ENCODE results near the gene KLK12. TPM values are rescaled to one million over a fixed set of nuclear protein-coding genes. Genes with fewer than 3 reads are reported as not detected.
A peak's percentile ranks its signal among the peaks of the same experiment; 100 is the strongest.

The KLK12 gene
- total and polyA plus RNA-seq, 4 donors = not detected

DNA sequence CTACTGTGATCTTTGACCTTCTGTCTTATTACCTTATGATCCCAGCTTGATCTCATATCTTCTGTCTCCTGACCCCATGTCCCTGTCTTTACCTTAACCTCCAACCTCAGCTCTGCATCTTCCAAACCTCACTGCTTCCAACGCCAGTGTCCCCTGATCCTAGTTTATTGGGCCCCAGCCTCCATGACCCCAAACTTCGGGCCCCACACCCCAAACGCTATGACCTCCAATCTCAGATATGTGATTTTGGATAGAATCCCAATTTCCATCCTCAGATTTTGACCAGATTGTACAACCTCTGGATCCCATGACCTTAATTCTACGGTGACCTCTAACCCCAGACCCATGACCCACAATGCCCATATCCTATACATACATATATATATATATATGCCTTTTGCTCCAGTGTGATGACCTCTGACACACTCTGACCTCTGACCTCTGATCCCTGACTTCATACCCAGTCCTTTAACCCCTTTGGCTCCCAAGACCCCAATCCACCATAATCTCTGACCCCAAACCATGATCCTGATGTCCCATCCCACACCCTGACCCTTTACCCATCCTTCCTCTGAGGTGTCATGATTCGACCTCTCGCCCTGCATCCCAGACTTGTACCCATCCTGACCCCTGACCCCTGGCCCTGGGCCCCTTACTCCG, 3.5 kb downstream of the KLK12 start:
- DNase-seq (no peak), ATAC-seq (ENCODE audit: low FRiP score) (no peak)
- H3K27ac ChIP-seq (ENCODE audit: low read depth in 1 of 2, low read length in 2 of 2) = no peak overlapping the region
- no peaks in the 10 kb centered on the region for H3K36me3 ChIP-seq (ENCODE audit: control insufficient read depth in 1 of 2, insufficient read depth in 2 of 2, low read length in 1 of 2)
- peaks cover 0 to 3% of the 10 kb centered on the region in 2 donors for H3K27me3 ChIP-seq (ENCODE audit: control insufficient read depth in 1 of 2, insufficient read depth in 2 of 2, low read length in 1 of 2)
- WGBS, 2 donors = 84 to 85% methylated on average over 7 of the region's 7 CpGs
- intact Hi-C loops (cut with DNase I) = no loop called here
- no peaks in the 10 kb centered on the region for H3K4me1 ChIP-seq (ENCODE audit: control insufficient read depth in 1 of 2, insufficient read depth in 2 of 2, low read length in 2 of 2)
- no peak overlapping the region for H3K4me3 ChIP-seq (ENCODE audit: low read length in 2 of 2)
- H3K9me3 ChIP-seq (ENCODE audit: control insufficient read depth, low read length) = no peaks in the 10 kb centered on the region

DNA sequence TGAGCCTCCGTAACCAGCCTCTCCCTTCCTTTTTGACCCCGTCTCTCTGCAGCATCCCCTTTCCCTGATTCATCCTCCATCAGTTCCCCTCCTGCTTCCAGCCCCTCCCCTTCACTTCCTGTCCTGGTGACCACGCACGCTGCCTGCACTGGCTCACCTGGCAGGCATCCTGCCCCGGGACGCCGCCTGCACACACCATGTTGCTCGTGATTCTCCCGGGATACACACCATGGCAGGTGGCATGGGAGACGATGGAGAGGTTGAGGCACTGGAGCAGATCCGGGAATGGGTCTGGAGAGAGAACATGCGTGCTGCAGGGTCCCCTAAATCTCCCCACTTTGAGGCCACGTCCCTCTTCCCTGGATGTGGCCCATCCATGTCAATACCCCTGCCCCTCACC, 4.2 kb downstream of the KLK12 start:
- peaks cover 0 to 3% of the 10 kb centered on the region in 2 donors for H3K27me3 ChIP-seq (ENCODE audit: control insufficient read depth in 1 of 2, insufficient read depth in 2 of 2, low read length in 1 of 2)
- H3K27ac ChIP-seq (ENCODE audit: low read depth in 1 of 2, low read length in 2 of 2) = no peak overlapping the region
- ATAC-seq (ENCODE audit: low FRiP score) = no peak
- intact Hi-C loops (cut with DNase I) = no loop called here
- peak in 1 of 2 donors; percentile 40 for DNase-seq
- H3K4me1 ChIP-seq (ENCODE audit: control insufficient read depth in 1 of 2, insufficient read depth in 2 of 2, low read length in 2 of 2) = no peaks in the 10 kb centered on the region
- no peaks in the 10 kb centered on the region for H3K9me3 ChIP-seq (ENCODE audit: control insufficient read depth, low read length)
- WGBS, 2 donors = 80 to 82% methylated on average over 13 of the region's 13 CpGs
- no peak overlapping the region for H3K4me3 ChIP-seq (ENCODE audit: low read length in 2 of 2)
- H3K36me3 ChIP-seq (ENCODE audit: control insufficient read depth in 1 of 2, insufficient read depth in 2 of 2, low read length in 1 of 2) = no peaks in the 10 kb centered on the region

DNA sequence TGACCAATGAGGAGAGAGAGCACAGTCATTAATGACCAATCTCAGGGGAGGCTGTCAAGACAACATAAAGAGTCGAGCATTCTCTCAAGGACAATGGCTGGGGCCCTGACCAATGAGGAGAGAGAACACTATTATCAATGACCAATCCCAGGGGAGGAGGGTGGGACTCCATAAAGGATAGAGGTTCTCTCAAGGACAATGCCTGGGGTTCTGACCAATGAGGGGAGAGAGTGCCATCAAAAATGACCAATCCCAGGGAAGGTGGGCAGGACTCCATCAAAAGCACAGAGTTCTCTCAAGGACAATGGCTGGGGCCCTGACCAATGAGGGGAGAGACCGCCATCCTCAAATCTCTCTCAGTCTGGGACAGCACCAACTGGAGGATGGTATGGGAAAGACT, 5.1 kb downstream of the KLK12 start:
- DNase-seq (peak in 1 of 2 donors; percentile 9), ATAC-seq (ENCODE audit: low FRiP score) (no peak)
- intact Hi-C loops (cut with DNase I) = no loop called here
- 67 to 78% methylated on average over 2 of the region's 2 CpGs for WGBS, 2 donors
- no peaks in the 10 kb centered on the region for H3K4me1 ChIP-seq (ENCODE audit: control insufficient read depth in 1 of 2, insufficient read depth in 2 of 2, low read length in 2 of 2)
- H3K36me3 ChIP-seq (ENCODE audit: control insufficient read depth in 1 of 2, insufficient read depth in 2 of 2, low read length in 1 of 2) = no peaks in the 10 kb centered on the region
- H3K9me3 ChIP-seq (ENCODE audit: control insufficient read depth, low read length) = no peaks in the 10 kb centered on the region
- H3K27ac ChIP-seq (ENCODE audit: low read depth in 1 of 2, low read length in 2 of 2) = no peak overlapping the region
- no peak overlapping the region for H3K4me3 ChIP-seq (ENCODE audit: low read length in 2 of 2)
- H3K27me3 ChIP-seq (ENCODE audit: control insufficient read depth in 1 of 2, insufficient read depth in 2 of 2, low read length in 1 of 2) = peaks cover 0 to 3% of the 10 kb centered on the region in 2 donors

DNA sequence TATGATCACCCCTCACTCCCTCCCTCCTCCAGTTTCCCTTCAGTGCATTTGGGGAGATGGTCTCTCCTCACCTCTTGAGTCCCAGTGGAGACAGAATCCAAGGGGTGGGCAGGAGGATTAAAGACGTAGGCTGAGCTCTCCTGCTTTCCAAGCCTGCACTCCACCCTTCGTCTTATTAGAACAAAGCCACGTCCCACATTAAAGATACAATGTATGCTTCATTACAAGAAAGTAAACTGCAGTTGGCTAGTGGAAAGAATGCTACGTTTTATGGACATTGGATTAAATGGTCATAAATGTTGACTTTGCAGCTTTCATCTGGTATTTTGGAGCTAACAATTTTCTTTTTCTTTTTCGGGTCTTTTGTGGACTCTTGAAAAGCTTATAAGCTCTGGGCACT, 6.9 kb downstream of the KLK12 start:
- Histone ChIP-seq H3K9me3 (ENCODE audit: control insufficient read depth, low read length) (no peaks in the 10 kb centered on the region), H3K36me3 (ENCODE audit: control insufficient read depth in 1 of 2, insufficient read depth in 2 of 2, low read length in 1 of 2) (no peaks in the 10 kb centered on the region), H3K4me1 (ENCODE audit: control insufficient read depth in 1 of 2, insufficient read depth in 2 of 2, low read length in 2 of 2) (no peaks in the 10 kb centered on the region), H3K4me3 (ENCODE audit: low read length in 2 of 2) (no peak overlapping the region), H3K27me3 (ENCODE audit: control insufficient read depth in 1 of 2, insufficient read depth in 2 of 2, low read length in 1 of 2) (peaks cover 0 to 3% of the 10 kb centered on the region in 2 donors), H3K27ac (ENCODE audit: low read depth in 1 of 2, low read length in 2 of 2) (no peak overlapping the region)
- intact Hi-C loops (cut with DNase I) = no loop called here
- ATAC-seq (ENCODE audit: low FRiP score) = no peak
- 53 to 56% methylated on average over 5 of the region's 5 CpGs for WGBS, 2 donors
- DNase-seq = no peak

DNA sequence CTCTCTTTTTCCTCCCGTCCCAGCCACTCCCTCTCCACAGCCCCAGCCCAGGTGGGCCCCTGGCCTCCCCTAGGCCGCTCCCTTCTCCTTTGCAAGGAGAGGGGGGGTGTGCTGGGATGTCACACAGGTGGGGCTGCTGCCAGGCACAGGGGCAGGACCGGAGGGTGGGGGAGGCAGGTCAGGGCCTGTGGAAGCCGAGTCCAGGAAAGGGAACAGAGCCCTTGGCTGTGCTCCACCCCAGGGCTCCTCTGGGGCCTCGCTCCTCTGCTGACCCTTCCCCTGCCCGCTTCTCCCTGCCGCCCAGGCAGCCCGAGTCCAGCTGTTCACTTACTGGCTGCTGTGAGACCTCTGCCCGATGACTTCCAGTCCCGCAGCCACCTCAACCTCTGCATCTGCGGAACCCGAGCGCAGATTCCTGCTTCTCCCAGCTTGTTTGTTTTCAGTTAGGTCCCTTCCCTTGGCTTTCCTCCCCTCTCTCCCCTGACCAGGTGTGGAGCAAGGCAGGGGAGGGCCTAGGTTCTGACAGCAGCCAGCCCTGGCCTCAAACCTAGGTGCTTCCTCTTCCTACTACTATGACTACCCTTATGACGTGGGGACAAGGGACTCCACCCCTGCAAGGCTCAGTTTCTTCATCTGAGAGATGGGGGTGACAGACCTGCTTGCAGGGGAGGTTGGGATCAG, 7.5 kb downstream of the KLK12 start:
- DNase-seq (peak in 1 of 2 donors; percentile 54), ATAC-seq (ENCODE audit: low FRiP score) (no peak)
- Histone ChIP-seq H3K4me1 (ENCODE audit: control insufficient read depth in 1 of 2, insufficient read depth in 2 of 2, low read length in 2 of 2) (no peaks in the 10 kb centered on the region), H3K4me3 (ENCODE audit: low read length in 2 of 2) (no peak overlapping the region), H3K36me3 (ENCODE audit: control insufficient read depth in 1 of 2, insufficient read depth in 2 of 2, low read length in 1 of 2) (no peaks in the 10 kb centered on the region), H3K27me3 (ENCODE audit: control insufficient read depth in 1 of 2, insufficient read depth in 2 of 2, low read length in 1 of 2) (peaks cover 0 to 3% of the 10 kb centered on the region in 2 donors), H3K9me3 (ENCODE audit: control insufficient read depth, low read length) (no peaks in the 10 kb centered on the region), H3K27ac (ENCODE audit: low read depth in 1 of 2, low read length in 2 of 2) (no peak overlapping the region)
- 36 to 46% methylated on average over 11 to 14 of the region's 14 CpGs for WGBS, 2 donors
- intact Hi-C loops (cut with DNase I) = no loop called here

DNA sequence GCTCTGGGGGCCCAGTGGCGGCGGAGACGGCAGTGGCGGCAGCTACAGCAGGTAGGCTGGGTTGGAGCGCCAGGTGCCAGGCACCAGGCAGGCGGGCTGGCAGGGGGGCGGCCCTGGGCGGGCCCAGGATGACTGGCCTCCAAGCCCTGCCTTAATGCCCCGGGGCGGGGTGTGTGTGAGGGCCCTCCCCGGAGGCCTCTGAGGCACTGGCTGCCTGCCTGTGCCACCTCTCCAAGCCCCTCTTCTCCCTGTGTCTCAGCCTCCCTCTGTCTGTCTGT, 8.3 kb downstream of the KLK12 start, which contains the start of gene KLK11:
Gene KLK11, minus strand, starts transcription at position 63 of the 278 bp plus-strand sequence. CDS start 985 bp downstream, outside the sequence.
- intact Hi-C loops (cut with DNase I) = no loop called here
- ATAC-seq (ENCODE audit: low FRiP score) = peak; percentile 40
- H3K36me3 ChIP-seq (ENCODE audit: control insufficient read depth in 1 of 2, insufficient read depth in 2 of 2, low read length in 1 of 2) = no peaks in the 10 kb centered on the region
- H3K27ac ChIP-seq (ENCODE audit: low read depth in 1 of 2, low read length in 2 of 2) = no peak within 1 kb of the TSS
- DNase-seq = no peak
- H3K27me3 ChIP-seq (ENCODE audit: control insufficient read depth in 1 of 2, insufficient read depth in 2 of 2, low read length in 1 of 2) = peaks cover 0 to 3% of the 10 kb centered on the region in 2 donors
- 77 to 80% methylated on average over 6 to 11 of the region's 11 CpGs for whole genome bisulfite sequencing, 2 donors
- H3K4me1 ChIP-seq (ENCODE audit: control insufficient read depth in 1 of 2, insufficient read depth in 2 of 2, low read length in 2 of 2) = no peaks in the 10 kb centered on the region
- H3K4me3 ChIP-seq (ENCODE audit: low read length in 2 of 2) = no peak within 1 kb of the TSS
- no peaks in the 10 kb centered on the region for H3K9me3 ChIP-seq (ENCODE audit: control insufficient read depth, low read length)

DNA sequence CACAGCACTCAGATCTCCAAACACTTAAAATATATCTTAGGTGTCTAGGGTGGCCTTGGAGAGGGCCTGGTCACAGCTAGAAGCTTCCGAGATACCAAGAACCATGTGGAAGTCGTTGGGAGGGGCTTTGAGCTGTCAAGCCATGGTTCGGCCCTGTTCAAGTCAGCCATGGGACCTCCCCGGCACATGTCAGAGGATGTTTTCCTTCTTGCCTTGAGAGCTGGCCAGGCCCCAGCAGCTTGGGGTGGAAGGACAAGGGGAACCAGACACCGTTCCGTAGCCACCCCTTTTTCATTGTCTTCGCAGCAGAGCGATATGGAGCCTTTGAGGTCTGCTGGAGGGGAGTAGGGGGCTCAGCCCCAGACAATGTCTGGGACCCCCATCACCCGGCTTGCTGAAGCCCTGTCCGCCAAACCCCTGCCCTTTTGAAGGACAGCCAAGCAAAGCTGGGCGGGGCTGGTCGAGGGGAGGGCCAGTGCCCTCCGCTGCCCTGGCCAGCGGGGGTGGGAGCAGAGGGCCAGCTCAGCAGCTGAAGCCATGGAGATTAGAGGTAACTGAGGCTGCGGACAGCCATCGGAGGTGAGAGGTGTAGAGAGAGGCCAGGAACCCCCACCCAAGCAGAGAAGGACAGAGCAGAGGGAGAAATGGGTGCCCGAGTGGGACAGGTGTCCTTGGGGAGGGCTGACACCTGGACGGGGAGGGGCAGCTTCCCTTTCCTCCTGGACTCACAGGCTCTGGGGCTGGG, 8.8 kb downstream of the KLK12 start:
- no peak overlapping the region for H3K4me3 ChIP-seq (ENCODE audit: low read length in 2 of 2)
- no peaks in the 10 kb centered on the region for H3K9me3 ChIP-seq (ENCODE audit: control insufficient read depth, low read length)
- WGBS, 2 donors = 53 to 58% methylated on average over 18 of the region's 18 CpGs
- no peak overlapping the region for H3K27ac ChIP-seq (ENCODE audit: low read depth in 1 of 2, low read length in 2 of 2)
- H3K36me3 ChIP-seq (ENCODE audit: control insufficient read depth in 1 of 2, insufficient read depth in 2 of 2, low read length in 1 of 2) = no peaks in the 10 kb centered on the region
- no peaks in the 10 kb centered on the region for H3K4me1 ChIP-seq (ENCODE audit: control insufficient read depth in 1 of 2, insufficient read depth in 2 of 2, low read length in 2 of 2)
- intact Hi-C loops (cut with DNase I) = no loop called here
- DNase-seq = peak in 1 of 2 donors; percentile 67
- H3K27me3 ChIP-seq (ENCODE audit: control insufficient read depth in 1 of 2, insufficient read depth in 2 of 2, low read length in 1 of 2) = peaks cover 0 to 3% of the 10 kb centered on the region in 2 donors
- no peak for ATAC-seq (ENCODE audit: low FRiP score)

DNA sequence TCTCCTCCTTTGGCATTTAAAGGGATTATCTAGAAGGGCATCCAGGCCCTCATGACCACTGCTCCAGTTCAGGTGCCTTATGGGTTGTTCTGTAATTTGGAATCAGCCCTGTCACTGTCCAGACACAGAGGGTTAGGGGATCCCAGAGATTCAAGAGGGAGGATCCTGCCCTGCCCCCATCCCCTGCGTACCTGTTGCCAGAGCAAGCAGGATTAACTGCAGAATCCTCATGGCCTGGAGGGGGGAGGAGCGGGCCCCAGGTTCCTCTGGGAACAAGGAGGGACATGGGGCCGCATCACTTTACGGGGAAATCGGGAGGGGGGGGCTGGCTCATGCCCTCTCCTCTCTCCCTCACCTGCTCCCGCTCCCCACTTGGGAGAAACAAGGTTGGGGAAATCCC, 9.4 kb downstream of the KLK12 start:
- Histone ChIP-seq H3K27me3 (ENCODE audit: control insufficient read depth in 1 of 2, insufficient read depth in 2 of 2, low read length in 1 of 2) (peaks cover 0 to 3% of the 10 kb centered on the region in 2 donors), H3K4me3 (ENCODE audit: low read length in 2 of 2) (no peak overlapping the region), H3K36me3 (ENCODE audit: control insufficient read depth in 1 of 2, insufficient read depth in 2 of 2, low read length in 1 of 2) (no peaks in the 10 kb centered on the region), H3K27ac (ENCODE audit: low read depth in 1 of 2, low read length in 2 of 2) (no peak overlapping the region), H3K9me3 (ENCODE audit: control insufficient read depth, low read length) (no peaks in the 10 kb centered on the region), H3K4me1 (ENCODE audit: control insufficient read depth in 1 of 2, insufficient read depth in 2 of 2, low read length in 2 of 2) (no peaks in the 10 kb centered on the region)
- intact Hi-C loops (cut with DNase I) = no loop called here
- DNase-seq = peak in 1 of 2 donors; percentile 32
- ATAC-seq (ENCODE audit: low FRiP score) = no peak
- WGBS, 2 donors = 60 to 64% methylated on average over 6 of the region's 6 CpGs
